Mucosa of descending colon (tissue), 3 donors: Measurements from ENCODE around the gene IFT43. TPM values are rescaled to one million over a fixed set of nuclear protein-coding genes. Genes with fewer than 3 reads are reported as not detected.

ENCODE experiments used
- ATAC-seq: fragments of 200-7000 bp; cut with Tn5 transposase; one replicate; pipeline ENCODE4 v1.9.1; 2020; ENCODE audit warnings: mild to moderate bottlenecking, moderate library complexity
- DNase-seq, 3 donors: peaks; one replicate each; pipeline ENCODE4 v3.0.0-alpha.2; 2020
- H3K36me3 ChIP-seq: fragments of 200-600 bp; one replicate; pipeline ENCODE4 v1.8.0; 2021; ENCODE audit warnings: low read depth, mild to moderate bottlenecking
- H3K4me1 ChIP-seq: fragments of 200-600 bp; one replicate; pipeline ENCODE4 v1.8.0; 2021; ENCODE audit warnings: low read depth, mild to moderate bottlenecking
- H3K4me3 ChIP-seq: fragments of 200-600 bp; one replicate; pipeline ENCODE4 v1.8.0; 2021; ENCODE audit warnings: mild to moderate bottlenecking
- H3K9me3 ChIP-seq: fragments of 200-600 bp; one replicate; pipeline ENCODE4 v1.8.0; 2021; ENCODE audit warnings: mild to moderate bottlenecking
- intact Hi-C, 2 donors: fragments of 100-400 bp; cut with DNase I in 1 of 2; cut with micrococcal nuclease in 1 of 2; formaldehyde crosslinking; loops; one replicate each; pipeline versions ENCODE4 v1.11.0 to v1.11.1; 2022; cut with DNase I, micrococcal nuclease
- total RNA-seq, 3 donors: library from RNA; stranded (reverse); fragmentation: NEBNext Ultra II Directional in 2 of 3; extraction: Animal tissue kit (Norgen Biotek cat#: 25700) in 2 of 3; gene quantifications; one replicate each; pipeline versions ENCODE4 v1.2.1 to v1.2.4, GENCODE V29; 2021 to 2023
- TF ChIP-seq, protein P1 (sequence below): fragments of 200-600 bp; IDR thresholded peaks from one replicate; pipeline ENCODE4 v1.8.0; 2022; ENCODE audit warnings: antibody characterized with exemption, mild to moderate bottlenecking
- donor health status: DM: no; HTN: no; CAD: no; lungs with moderate emphysema.
- donor health status: DM: no; HTN: no; CAD: no.
- donor health status: DM: no; HTN: yes; CAD: no.

IFT43 gene
- total RNA-seq, 3 donors from 2014 or later = 27.3 to 64.0 (median 27.5) TPM

DNA sequence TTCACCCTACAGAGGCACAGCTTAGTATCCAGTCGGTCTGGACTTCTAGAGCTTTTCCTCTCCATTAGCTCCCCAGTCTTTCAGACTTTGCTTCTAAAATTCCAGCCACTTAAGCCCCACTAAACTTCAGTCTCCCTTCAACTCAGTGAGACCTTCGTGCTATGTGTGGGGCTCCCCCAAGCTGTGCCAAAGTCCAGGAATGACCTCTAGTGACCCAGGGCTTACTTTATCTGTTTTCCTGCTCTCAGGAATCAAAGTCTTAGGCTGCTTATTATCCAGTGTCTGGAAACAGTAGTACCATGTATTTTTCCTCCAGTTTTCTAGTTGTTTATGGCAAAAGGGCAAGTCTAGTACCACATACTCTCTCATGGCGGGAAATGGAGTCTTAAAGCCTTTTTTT, 77.8 kb downstream of the IFT43 start:
- Histone ChIP-seq H3K9me3 (no peaks in the 10 kb centered on the region), H3K36me3 (no peaks in the 10 kb centered on the region), H3K4me1 (no peaks in the 10 kb centered on the region), H3K4me3 (no peak overlapping the region)
- ATAC-seq (no peak), DNase-seq (no peak)
- TF ChIP-seq, protein P1, sequence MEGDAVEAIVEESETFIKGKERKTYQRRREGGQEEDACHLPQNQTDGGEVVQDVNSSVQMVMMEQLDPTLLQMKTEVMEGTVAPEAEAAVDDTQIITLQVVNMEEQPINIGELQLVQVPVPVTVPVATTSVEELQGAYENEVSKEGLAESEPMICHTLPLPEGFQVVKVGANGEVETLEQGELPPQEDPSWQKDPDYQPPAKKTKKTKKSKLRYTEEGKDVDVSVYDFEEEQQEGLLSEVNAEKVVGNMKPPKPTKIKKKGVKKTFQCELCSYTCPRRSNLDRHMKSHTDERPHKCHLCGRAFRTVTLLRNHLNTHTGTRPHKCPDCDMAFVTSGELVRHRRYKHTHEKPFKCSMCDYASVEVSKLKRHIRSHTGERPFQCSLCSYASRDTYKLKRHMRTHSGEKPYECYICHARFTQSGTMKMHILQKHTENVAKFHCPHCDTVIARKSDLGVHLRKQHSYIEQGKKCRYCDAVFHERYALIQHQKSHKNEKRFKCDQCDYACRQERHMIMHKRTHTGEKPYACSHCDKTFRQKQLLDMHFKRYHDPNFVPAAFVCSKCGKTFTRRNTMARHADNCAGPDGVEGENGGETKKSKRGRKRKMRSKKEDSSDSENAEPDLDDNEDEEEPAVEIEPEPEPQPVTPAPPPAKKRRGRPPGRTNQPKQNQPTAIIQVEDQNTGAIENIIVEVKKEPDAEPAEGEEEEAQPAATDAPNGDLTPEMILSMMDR = no peak
- intact Hi-C loops = no loop called here

DNA sequence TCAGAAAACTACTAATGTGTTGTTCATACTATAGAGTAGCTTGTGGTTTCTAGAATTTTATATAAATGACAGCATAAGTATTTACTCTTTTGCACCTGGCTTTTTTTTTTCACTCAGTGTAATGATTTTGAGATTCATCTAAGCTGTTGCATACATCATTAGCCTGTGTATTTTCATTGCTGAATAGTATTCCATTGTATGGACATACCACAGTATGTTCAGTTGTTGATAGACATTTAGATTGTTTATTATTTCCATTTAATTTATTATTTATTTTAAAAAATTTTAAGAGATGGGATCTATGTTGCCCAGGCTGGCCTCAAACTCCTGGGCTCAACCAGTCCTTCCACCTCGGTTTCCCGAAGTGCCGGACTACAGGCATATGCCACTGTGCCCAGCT, 80.0 kb downstream of the IFT43 start:
- Histone ChIP-seq H3K4me3 (no peak overlapping the region), H3K9me3 (no peaks in the 10 kb centered on the region), H3K4me1 (no peaks in the 10 kb centered on the region), H3K36me3 (no peaks in the 10 kb centered on the region)
- intact Hi-C loops = no loop called here
- TF ChIP-seq, protein P1 = no peak
- ATAC-seq (no peak), DNase-seq (no peak)

- H3K4me1 ChIP-seq = no peaks in the 10 kb centered on the region
- no peaks in the 10 kb centered on the region for H3K9me3 ChIP-seq
- no peak overlapping the region for H3K4me3 ChIP-seq
- H3K36me3 ChIP-seq = no peaks in the 10 kb centered on the region
- DNase-seq (no peak), ATAC-seq (no peak)
- intact Hi-C loops = no loop called here
- TF ChIP-seq, protein P1 = no peak
These were observed 82.0 kb downstream of the IFT43 start for GRCh38 chr14:76067536-76067935.

DNA sequence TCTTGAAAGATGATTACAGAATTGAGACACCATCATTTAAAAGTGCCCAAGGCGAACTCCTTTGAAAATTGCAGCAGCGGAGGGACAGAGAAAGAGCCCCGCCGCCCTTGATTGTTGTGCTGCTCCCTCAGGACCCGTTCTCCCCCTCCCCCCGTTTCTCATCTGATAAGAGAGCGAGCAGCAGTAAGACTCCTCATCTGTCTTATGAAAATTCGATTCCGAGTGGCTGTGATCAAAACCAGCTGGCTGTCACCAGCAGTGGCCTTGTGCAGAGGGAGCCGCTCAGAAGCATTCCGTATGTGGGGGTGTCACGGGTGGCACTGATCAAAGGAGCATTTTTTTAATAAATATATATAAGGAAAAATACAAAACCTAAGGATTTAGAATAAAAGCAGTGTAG, 88.2 kb downstream of the IFT43 start:
- H3K4me1 ChIP-seq = no peaks in the 10 kb centered on the region
- no peaks in the 10 kb centered on the region for H3K9me3 ChIP-seq

GRCh38 chr14:76077340-76077739, 91.8 kb downstream of the IFT43 start:
- DNase-seq (no peak), ATAC-seq (no peak)
- intact Hi-C loops = no loop called here
- TF ChIP-seq, protein P1 = no peak
- H3K4me3 ChIP-seq = no peak overlapping the region
- no peaks in the 10 kb centered on the region for H3K4me1 ChIP-seq
- H3K36me3 ChIP-seq = no peaks in the 10 kb centered on the region
- H3K9me3 ChIP-seq = no peaks in the 10 kb centered on the region

More for the DNA sequence above, 88.2 kb downstream of the IFT43 start:
- Histone ChIP-seq H3K36me3 (no peaks in the 10 kb centered on the region), H3K4me3 (no peak overlapping the region)
- no peak for ATAC-seq
- intact Hi-C loops = no loop called here
- TF ChIP-seq, protein P1 = no peak
- no peak for DNase-seq

DNA sequence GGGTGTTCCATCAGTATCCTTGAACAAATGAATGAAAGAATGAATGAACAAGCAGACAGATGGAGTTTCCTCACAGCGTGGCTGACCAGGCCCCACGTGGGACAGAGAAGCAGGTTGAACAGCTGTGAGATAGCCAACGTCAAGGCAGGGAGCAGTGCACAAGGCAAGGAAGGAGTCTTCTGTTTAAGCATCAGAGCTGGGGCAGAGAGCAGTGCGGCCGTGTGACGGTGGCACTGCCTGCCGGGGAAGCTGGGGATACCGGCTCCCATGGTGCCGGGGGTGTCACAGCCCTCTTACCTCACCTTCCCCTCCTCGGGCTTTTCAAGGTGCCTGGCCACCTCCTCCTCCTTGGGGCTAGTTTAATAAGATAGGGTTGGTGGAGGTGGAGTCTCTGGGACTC, 92.9 kb downstream of the IFT43 start:
- Histone ChIP-seq H3K9me3 (no peaks in the 10 kb centered on the region), H3K4me3 (no peak overlapping the region), H3K36me3 (no peaks in the 10 kb centered on the region), H3K4me1 (no peaks in the 10 kb centered on the region)
- TF ChIP-seq, protein P1 = no peak
- intact Hi-C loops = no loop called here
- ATAC-seq (no peak), DNase-seq (no peak)
